ENCODE data around the gene KLK6.
"Not testable (repeated sequence)": the region's sequence is repeated elsewhere in the genome, so short reads cannot be mapped to it uniquely, and the experiment has no call there.

The KLK6 gene

GRCh38 chr19:50994129-50994528, 24.7 kb upstream of the KLK6 start:
- no peak for DNase-seq (ENCODE audit: low spot score)

- DNase-seq (ENCODE audit: low spot score), result no peak
These were observed 23.3 kb upstream of the KLK6 start for GRCh38 chr19:50992666-50993035.

- not testable (repeated sequence) for DNase-seq (ENCODE audit: low spot score)
These were observed 15.0 kb upstream of the KLK6 start for GRCh38 chr19:50984416-50984815.

GRCh38 chr19:50983625-50984292, 14.4 kb upstream of the KLK6 start, which contains the start of gene KLK7:
Gene KLK7, minus strand, starts transcription at chr19:50983917. Its CDS starts 1,518 bp downstream, at chr19:50982399.
- DNase-seq (ENCODE audit: low spot score), result no peak

GRCh38 chr19:50982186-50982585, 12.8 kb upstream of the KLK6 start:
- no peak for DNase-seq (ENCODE audit: low spot score)

GRCh38 chr19:50981587-50982146, 12.3 kb upstream of the KLK6 start:
- no peak for DNase-seq (ENCODE audit: low spot score)

- no peak for DNase-seq (ENCODE audit: low spot score)
These were observed 10.8 kb upstream of the KLK6 start for GRCh38 chr19:50980208-50980607.

- DNase-seq (ENCODE audit: low spot score), result no peak
These were observed 10.4 kb upstream of the KLK6 start for GRCh38 chr19:50979758-50980157.

- no peak for DNase-seq (ENCODE audit: low spot score)
These were observed 9.5 kb upstream of the KLK6 start for GRCh38 chr19:50978772-50979390.

GRCh38 chr19:50977626-50978025, 8.2 kb upstream of the KLK6 start:
- DNase-seq (ENCODE audit: low spot score), result no peak

GRCh38 chr19:50975766-50976165, 6.4 kb upstream of the KLK6 start:
- DNase-seq (ENCODE audit: low spot score), result no peak

GRCh38 chr19:50974702-50975556, 5.5 kb upstream of the KLK6 start:
- no peak for DNase-seq (ENCODE audit: low spot score)

- DNase-seq (ENCODE audit: low spot score), result no peak
These were observed 3.5 kb upstream of the KLK6 start for GRCh38 chr19:50972795-50973376.

GRCh38 chr19:50969810-50970209, 419 bp upstream of the KLK6 start:
- DNase-seq (ENCODE audit: low spot score), result not testable (repeated sequence)

- no peak for DNase-seq (ENCODE audit: low spot score)
These were observed 527 bp downstream of the KLK6 start for GRCh38 chr19:50968716-50969412.

GRCh38 chr19:50967929-50968715, 1.3 kb downstream of the KLK6 start:
- DNase-seq (ENCODE audit: low spot score), result no peak

GRCh38 chr19:50964266-50964665, 5.1 kb downstream of the KLK6 start:
- no peak for DNase-seq (ENCODE audit: low spot score)

- DNase-seq (ENCODE audit: low spot score), result no peak
These were observed 6.0 kb downstream of the KLK6 start for GRCh38 chr19:50963381-50963780.

GRCh38 chr19:50962245-50962644, 7.1 kb downstream of the KLK6 start:
- no peak for DNase-seq (ENCODE audit: low spot score)

- no peak for DNase-seq (ENCODE audit: low spot score)
These were observed 9.5 kb downstream of the KLK6 start for GRCh38 chr19:50959731-50960500.
